GM19397 (cell line): ENCODE results near the gene RABEPK.
A peak's percentile ranks its signal among the peaks of the same experiment; 100 is the strongest.
"Not testable (repeated sequence)": the region's sequence is repeated elsewhere in the genome, so short reads cannot be mapped to it uniquely, and the experiment has no call there.

Experiments used
- ATAC-seq: cut with Tn5 transposase; IDR thresholded peaks from one replicate; pipeline ENCODE4 v1.9.1; 2021; ENCODE audit warnings: mild to moderate bottlenecking, moderate library complexity; ENCODE audit not compliant: unreplicated experiment

RABEPK gene

DNA sequence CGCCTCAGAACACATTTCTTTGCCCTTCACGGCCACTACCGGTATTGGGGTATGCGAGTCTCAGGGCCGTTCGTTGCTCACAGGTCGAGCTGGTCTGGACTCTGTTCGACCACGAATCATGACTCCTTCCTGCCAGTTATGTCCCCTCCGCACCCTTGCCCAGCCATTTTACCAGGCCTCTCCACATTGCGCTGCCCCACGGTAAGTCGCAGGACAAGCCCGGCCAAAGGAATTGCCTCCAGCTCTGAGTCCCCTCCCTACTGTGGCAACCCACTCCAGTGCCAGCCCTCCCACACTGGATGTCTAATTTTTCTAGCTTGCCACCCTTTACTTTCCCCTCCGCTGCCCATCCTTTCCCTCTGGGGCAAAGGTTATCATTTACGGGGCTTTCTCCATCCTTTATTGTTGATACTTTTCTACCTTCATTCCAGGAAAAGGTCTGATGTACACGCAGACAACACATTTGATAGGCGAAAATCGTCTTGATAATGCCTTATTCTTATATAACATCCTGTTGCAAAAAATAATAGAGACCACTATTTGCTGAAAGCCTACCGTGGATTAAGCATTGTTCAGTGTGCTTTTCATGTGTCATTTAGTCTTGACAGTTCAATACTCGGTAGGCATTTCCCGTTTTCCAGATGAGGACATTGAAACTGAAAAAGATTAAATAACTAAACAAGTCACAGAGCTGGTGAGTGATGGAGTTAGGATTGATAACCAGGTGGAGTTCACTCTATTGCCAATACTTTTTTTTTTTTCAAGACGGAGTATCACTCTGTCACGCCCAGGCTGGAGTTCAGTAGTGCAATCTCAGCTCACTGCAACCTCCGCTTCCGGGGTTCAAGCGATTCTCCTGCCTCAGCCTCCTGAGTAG is 41.8 kb downstream of the RABEPK start:
- ATAC-seq = peak; percentile 5

DNA sequence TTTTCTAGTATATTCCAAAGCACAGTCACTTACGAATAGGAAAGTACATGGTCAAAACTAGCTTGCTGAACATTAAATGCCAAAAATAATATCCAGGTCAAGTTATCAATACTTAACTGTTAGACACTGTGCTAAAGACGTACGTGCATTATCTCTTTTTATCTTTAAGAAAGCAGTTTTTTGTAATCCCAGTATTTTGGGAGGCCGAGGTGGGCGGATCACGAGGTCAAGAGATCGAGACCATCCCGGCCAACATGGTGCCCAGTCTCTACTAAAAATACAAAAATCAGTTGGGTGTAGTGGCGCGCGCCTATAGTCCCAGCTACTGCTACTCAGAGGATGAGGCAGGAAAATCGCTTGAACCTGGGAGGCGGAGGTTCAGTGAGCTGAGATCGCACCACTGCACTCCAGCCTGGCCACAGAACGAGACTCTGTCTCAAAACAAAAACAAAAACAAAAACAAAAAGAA is 43.5 kb downstream of the RABEPK start:
- no peak for ATAC-seq

GRCh38 chr9:125246261-125246667 is 45.9 kb downstream of the RABEPK start:
- ATAC-seq = no peak

- no peak for ATAC-seq
Measured at GRCh38 chr9:125254231-125254630, 53.9 kb downstream of the RABEPK start.

DNA sequence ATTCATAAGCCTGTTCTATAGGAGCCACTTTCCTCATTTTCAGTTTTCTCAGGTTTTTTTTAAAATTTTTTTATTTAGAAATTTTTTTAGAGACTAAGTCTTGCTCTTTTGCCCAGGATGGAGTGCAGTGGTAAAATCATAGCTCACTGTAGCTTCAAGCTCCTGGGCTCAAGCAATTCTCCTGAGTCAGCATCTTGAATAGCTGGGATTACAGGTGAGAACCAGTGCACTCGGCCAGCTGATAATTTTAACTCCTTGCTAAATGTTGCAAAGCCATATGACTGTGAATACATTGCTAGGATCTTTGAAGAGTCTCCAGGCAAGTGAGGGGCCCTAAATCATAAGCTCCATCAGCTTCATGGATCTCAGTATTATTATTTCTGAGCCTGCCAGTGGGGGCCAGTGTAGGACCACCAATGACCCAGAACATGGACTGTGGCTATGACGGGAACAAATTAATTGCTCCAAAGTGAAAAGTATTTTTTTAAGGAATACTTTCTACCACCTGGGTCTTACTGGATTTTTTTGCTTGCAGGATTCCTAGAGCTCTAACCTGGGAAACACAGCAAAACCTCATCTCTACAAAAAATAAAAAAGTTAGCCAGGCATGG is 55.5 kb downstream of the RABEPK start:
- no peak for ATAC-seq

GRCh38 chr9:125258160-125258785 is 57.9 kb downstream of the RABEPK start:
- ATAC-seq = no peak

GRCh38 chr9:125258832-125259534 is 58.6 kb downstream of the RABEPK start:
- no peak for ATAC-seq

DNA sequence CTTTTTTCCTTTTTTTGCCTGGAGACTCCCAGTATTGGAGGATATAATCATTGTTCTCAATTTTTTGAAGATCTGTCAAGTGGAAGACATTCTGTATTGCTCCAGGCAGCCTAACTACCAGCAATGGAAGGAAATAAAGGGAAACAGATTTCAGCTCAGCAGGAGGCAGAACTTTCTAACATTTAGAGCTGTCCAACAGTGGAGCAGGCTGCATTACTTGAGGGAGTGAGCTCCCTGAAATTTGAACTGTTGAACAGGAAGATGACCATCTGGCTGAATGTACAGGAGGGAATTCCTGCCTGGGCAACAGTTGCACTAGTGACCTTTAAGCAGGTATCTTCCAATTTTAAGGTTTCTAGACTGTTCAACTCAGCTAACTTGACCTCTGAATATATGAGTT is 60.2 kb downstream of the RABEPK start:
- no peak for ATAC-seq

DNA sequence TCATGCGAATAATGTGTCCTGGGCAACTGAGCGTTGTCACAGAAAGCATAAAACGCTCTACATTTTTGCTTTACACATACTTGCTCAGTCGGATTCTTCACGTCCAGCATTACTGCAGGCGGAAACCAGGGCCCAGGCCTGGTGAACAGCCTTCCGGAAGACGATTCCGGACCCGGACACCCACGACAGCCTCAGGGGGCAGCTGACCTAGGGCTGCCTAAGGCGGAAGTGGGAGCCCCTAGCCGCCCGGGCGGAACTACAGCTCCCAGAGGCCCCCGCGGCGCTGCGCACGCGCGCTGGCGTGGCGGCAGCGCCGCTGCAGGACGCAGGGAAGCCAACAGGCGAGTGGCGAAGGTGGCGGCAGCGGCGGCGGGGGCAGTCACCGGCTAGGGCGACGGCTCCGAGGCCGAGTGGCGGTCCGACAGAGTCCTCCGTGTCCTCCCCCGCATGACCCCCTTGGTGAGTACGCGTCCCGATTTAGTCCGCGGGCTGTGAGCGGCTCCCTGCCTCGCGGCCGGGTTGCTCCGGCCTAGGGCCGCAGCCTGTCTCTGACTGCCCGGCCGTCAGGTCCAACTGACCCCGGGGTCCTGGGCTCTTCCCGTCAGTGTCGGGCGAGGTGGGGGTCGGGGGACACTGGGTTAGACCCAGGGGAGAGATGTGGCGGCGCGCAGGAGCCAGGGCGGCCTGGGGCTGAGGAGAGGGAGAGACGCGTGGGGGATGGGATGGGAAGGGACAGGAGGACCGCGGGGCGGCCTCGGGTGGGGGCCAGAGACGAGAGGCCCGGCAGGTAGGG is 61.4 kb downstream of the RABEPK start, which contains the start of gene GAPVD1:
TSS of gene GAPVD1 (plus strand) at position 326 of the 793 bp plus-strand sequence. CDS start 37,096 bp downstream, outside the sequence.
- ATAC-seq = peak; percentile 96

DNA sequence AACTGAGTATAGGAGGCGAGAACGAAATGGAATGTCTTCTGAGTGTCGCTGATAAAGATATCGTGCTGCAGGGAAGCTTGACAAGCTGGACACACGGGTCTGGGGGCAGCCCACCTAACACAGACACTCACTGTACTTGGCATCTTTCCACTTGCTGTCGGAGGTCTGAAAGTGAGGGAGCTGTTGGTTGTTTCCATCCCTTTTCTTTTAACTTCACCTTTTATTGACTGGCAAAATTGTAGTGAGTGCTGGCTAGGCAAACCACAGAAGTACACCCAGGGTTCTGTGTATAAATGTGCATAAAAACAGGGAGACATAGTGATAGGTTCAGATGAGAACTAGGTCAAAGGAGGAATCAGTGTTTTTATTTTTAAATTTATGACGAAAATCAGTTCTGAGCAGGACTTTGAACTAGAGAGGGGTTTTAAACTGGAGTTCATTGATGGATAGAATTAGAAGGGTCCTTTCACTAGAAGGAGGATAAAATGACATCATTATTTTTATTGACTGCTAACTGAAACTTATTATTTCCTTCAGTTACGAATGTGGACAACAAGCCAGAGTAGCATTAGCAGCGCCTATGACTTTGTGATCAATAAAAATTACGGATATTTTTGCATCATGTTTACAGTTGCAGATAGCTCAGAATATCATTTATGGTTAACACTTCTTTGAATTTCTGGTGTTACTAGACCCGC is 62.1 kb downstream of the RABEPK start:
- no peak for ATAC-seq

GRCh38 chr9:125264068-125264467 is 63.7 kb downstream of the RABEPK start:
- not testable (repeated sequence) for ATAC-seq

DNA sequence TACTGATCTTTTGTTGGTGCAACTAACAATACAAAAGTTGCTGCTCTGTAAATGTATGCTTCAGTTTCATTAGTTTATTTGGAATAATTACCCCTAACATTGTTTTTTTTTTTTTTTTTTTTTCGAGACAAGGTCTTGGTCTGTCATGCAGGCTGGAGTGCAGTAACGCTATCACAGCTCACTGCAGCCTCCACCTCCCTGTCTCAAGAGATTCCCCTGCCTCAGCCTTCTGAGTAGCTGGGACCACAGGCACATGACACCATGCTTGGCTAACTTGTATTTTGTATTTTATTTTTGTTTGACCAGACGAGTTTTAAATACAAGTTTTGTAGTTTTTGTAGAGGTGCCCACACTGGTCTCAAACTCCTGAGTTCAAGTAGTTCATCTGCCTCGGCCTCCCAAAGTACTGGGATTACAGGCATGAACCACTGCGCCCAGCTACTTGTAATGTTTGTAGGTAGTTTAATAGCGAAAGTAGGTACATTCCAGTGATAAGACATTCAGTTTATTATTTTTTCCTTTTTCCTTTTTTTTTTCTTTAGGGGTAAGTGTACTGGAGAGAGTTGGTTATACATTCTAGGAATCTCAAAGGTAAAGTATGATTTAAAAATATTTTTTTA is 68.2 kb downstream of the RABEPK start:
- ATAC-seq = no peak

GRCh38 chr9:125269014-125269397 is 68.7 kb downstream of the RABEPK start:
- no peak for ATAC-seq

DNA sequence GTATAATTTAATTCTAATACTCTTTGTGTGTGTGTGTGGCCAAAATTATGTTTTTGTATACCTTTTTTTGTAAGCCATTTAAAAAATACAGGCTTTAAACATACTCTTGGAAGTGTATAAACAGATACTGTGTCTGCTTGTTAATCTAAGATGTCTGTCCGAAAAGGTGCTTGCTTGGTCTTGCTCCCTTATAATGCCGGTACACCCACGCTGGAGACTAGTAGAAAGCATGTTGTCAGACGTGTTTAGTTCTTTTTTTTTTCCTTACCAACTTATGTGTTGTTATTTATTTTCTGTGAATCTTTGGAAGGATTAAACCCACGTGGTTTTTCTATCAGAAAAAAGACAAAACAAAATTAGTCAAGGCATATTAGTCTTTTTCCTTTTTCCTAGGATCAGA is 70.7 kb downstream of the RABEPK start:
- no peak for ATAC-seq

- no peak for ATAC-seq
Measured at GRCh38 chr9:125272697-125273096, 72.4 kb downstream of the RABEPK start.

- ATAC-seq = no peak
Measured at GRCh38 chr9:125276771-125277170, 76.4 kb downstream of the RABEPK start.

- ATAC-seq = no peak
Measured at GRCh38 chr9:125277411-125277810, 77.1 kb downstream of the RABEPK start.

DNA sequence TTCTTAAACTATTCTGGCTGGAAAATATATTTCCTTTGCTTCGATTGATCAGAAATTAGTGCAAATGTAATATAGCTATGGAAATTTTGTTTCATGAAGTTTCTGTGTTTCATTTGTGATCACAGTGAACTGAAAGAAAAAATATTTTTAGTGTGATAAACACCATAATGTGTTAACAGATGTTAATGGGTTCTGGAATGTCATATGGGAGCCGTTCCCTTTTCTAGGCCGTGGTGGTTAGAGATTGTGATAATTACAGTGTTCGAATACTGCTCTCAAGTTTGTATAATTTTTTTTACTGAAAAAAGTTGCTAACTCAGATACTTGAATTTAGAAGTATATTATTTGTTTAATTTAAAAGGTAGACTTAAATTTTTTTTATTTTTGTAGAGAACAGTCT is 80.6 kb downstream of the RABEPK start:
- ATAC-seq = no peak
